GM21723 (cell line): ENCODE results near the gene FOXP1.

Source experiments
- ATAC-seq: cut with Tn5 transposase; IDR thresholded peaks from one replicate; pipeline ENCODE4 v1.9.1; 2021; ENCODE audit warnings: mild to moderate bottlenecking, moderate library complexity; ENCODE audit not compliant: unreplicated experiment

FOXP1 gene

DNA sequence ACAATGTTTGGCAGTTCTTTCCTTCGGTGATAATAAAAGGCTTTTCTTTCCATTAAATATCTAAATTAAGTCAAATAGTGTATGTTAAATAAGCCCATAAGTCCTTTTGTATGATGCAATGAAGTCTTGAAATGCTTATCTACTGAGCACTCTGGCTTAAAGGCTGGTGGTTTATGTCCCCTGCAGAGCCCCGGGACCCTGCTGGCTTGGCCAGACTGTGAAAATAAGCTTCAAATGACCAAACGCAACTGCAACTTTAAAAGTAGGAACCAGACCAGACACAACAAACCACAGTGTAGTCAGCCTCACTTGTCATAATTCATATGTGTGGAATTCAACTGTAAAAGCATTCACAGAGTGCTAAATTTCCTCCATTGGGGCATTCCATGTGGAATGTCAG, 72.5 kb downstream of the FOXP1 start:
- ATAC-seq, result no peak

DNA sequence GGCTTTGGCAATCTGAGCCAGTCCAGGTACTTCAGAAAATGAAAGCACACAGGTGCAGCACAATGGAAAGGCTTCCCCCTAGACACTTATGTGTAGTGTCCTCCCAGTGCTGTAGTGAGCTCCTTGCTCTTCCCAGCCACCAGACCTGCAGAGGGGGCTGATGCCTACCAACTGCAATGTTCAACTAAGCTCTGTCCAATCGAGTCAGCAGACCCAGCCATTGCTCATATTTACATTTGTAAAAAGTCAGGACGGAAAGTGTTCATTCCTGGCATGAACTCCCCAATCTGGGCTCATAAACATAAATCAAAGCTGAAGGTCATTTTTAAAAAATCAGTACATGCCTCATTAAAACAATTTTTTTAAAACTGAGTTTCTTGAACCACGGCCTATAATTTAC, 73.0 kb downstream of the FOXP1 start:
- no peak for ATAC-seq

DNA sequence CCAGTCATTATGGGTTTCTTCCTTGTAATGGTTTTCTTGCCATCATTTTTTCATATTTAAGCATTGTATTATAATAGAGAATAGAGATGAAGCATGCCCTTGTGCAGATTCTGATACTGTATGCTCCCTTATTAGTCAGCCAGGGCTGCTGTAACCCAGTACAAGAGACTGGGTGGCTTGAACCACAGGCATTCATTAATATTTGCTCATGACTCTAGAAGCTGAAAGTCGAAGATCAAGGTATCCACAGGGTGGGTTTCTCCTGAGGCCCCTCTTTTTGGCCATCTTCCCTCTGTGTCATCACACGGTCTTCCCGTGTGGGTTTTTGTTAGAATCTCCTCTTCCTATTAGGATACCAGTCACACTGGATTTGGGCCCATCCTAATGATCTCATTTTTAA, 74.5 kb downstream of the FOXP1 start:
- ATAC-seq, result no peak

DNA sequence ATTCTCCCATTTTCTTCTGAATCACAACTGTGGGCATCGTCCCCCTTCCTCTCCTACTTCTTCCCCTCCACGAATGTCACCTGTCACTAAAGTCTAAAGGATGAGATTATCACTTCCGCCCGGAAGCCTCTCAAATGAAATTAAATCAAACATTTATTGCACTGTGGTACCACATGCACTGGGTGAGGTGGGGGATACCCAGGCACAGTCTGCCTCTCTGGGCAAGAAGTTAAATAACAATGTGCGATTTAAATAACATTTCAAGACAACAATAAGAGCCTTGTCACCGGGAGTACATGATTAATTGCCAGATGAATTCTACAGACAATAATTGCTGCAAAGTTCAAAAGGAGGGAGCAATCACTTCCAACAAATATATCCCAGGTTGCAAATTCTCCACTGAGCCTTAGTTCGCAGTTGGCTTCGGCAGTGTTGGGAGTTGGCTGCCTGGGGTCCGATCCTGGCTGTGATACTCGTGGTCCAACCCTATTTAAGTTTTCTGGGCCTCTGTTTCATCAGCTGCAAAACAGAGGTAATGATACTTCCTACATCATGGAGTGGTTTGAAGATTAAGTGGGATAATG, 77.7 kb downstream of the FOXP1 start:
- ATAC-seq, result no peak

DNA sequence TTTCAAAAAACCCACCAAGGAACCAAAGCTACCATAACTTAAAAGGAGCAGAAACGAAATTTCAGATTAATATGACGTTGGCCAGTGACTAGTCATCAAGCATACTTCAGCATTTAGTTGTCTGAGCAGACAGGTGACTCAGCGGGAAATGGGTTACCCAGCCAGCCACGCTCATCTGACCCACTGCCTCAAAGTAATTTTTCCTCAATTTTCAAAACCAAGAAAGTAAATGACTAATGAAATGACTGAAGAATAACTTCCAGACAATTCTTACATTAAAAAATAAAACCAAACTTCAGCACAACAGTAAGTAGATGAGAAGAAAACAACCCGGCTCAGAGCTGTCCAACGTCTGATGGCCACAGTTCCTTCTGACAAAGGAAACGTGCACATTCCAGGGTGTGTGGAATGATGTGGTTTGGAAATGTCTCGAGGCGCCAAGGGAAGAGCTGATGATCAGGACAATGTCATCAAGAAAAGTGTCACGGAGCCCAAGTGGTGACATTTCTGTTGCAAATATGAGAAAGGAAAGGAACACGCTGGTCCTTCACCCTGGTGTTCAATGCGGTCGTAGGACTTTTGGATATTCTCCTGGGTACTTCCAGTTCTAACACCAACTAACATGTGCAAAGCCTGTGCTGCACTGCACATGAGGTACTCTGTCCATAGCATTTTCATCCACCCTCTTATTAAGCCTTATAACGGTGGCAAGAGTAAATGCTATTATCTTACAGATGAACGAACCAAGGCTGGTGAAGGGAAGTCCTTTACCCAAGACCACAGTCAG, 79.1 kb downstream of the FOXP1 start:
- no peak for ATAC-seq

DNA sequence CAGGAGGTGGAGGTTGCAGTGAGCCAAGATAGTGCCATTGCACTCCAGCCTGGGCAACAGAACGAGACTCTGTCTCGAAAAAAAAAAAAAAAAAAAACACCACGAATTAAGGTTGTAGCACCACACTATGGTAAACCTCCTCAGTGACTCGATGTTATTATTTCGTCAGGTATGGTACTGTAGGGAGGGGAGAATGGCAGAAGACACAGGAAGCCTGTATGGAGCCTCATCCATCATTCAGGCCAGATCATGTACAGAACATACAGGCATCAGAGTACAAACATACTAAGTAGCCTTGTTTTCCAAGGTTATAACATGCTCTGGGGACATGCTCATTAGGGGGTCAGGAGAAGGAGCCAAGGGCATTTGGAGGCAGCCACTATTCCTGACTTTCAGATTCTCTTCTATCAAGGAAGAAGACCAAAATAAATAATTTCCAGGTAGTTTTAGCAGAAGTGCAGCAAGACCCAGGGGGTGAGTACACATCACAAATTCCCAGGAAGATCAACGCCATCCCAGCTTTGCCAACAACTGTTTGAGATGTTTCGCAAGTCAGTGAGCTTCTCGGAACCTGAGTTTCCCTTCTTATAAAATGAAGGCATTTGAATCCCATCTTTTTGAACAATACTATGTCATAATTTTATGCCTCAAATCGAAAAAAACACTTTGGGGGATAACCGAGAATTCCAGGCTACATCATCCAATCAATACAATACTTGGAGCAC, 79.8 kb downstream of the FOXP1 start:
- ATAC-seq, result no peak

DNA sequence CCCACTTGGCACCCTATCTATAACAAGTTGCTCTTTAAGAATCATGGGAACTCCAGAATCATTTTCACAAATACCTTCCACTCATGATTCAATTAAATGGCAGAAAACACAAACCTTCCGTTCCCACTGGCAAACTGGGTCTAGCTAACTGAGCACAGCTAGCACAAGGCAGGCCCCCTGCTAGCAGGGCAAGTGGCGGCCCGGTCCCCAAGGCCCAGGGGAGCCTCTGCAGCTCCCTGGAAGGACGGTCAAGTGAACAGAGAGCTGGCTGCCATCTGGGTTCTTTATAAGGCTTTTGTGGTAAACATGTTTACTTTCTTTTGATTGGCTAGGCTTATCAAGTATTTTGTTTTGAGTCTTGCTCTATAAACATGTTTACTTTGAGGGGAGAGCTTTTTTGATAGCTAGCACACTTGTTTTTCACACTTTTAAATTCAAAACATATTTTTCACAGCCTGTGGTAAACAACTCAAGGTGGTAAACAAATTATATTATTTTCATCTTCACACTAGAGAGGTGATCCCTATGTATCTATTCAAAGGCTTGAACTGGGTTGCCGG, 81.4 kb downstream of the FOXP1 start:
- ATAC-seq, result no peak

DNA sequence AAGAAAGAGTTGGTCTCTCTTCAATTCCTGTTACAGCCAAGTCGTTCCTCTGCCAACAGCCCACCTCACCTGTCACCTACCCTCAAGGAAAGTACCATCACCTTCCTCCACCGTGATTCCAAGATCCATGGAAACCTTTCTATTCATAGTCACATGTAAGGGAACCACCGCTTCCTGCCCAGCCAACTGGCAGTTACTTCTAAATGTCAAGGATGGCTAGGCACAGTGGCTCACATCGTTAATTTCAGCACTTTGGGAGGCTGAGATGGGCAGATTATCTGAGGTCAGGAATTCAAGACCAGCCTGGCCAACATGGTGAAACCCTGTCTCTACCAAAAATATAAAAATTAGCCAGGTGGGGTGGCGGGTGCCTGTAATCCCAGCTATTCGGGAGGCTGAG, 82.8 kb downstream of the FOXP1 start:
- ATAC-seq, result no peak

DNA sequence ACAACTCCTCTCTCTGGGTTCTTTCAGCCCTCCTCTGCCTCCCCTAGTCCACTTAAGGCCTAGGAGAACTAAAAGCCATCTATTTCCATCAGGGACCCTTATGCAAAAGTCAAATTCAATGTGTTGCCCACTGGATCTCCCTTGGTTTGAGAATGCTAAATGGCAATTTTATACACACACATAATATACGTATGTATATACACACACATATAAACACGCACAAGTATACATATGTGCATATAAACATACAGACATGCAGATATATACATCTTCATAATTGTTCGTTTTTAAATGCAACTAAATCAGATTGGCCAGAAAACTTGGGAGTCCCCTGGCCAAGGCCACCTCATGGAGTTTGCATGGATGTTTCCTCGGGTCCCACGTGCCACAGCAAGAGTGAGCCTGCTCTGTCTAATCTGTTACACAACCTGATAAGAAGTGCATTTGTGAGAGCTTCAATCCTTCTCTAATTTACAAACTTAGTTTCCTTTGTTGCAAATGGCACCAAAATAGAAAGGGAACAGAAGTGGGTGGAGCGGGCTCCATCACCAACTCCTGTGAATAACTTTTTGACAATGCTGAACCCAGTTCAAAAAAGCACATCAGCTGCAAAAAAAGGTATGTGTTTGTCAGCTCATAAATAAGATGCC, 84.2 kb downstream of the FOXP1 start:
- ATAC-seq, result no peak

DNA sequence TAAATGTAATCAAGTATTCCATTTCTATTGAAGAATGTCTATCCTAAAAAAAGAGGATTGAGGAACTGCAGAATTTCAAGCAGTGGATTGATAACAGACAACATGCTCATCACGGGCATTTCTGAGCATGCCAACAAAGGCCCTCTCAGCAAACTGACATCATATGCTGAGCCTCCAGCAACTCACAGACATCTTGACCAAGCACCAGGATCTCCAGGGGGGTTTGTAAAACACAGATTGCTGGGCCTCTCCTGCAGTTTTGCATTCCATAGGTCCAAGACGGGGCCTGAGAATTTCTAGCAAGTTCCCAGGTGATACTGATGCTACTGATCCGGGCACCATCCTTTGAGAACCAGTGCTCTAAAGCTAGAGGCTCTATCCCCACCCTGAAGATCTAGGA, 85.0 kb downstream of the FOXP1 start:
- no peak for ATAC-seq

DNA sequence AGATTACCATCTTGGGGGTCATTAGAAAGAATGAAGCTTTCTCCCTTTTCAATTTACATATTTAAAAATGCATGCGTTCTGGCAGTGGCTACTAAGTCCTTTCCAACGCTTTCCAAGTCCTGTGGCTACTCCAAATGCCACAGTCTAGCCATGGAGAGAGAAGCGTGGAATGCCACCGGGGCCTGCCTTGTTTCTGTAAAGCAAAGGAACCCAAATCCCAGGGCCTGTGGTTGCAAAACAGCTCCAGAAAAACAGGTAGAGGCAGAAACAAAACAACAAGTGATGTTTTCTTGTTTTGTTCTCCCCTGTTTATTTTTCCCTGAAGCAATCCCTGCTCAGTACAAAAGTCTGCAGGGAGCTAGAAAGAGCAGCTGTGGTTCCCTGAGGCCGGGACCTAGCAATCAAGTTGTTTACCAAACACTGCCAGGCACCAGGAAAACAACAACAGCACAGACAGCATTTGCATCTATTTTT, 85.5 kb downstream of the FOXP1 start:
- no peak for ATAC-seq

DNA sequence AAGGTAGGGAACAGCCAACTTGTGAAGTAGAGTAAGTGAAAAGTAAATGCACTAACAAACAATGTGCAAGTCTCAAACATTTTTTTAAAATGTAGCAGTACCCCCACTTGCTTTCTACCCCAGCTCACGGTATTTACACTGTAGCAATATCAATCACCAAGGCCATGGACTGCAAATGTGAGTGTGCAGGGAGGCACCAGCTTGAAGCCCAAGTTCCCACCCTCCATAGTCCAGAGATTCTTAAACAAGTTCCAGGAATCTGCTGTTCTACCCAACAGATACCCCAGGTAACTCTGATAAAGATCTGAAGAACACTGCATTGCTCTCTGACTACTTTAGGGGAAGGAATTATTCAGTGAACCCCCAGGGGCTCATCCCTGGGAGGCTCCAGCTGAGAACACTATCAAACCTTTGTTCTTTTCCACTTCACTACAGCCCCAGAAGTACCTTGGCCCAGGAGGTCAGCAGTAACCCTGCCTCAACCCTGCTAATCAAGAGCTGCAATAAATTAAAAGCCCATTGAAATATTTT, 86.1 kb downstream of the FOXP1 start:
- ATAC-seq, result no peak

DNA sequence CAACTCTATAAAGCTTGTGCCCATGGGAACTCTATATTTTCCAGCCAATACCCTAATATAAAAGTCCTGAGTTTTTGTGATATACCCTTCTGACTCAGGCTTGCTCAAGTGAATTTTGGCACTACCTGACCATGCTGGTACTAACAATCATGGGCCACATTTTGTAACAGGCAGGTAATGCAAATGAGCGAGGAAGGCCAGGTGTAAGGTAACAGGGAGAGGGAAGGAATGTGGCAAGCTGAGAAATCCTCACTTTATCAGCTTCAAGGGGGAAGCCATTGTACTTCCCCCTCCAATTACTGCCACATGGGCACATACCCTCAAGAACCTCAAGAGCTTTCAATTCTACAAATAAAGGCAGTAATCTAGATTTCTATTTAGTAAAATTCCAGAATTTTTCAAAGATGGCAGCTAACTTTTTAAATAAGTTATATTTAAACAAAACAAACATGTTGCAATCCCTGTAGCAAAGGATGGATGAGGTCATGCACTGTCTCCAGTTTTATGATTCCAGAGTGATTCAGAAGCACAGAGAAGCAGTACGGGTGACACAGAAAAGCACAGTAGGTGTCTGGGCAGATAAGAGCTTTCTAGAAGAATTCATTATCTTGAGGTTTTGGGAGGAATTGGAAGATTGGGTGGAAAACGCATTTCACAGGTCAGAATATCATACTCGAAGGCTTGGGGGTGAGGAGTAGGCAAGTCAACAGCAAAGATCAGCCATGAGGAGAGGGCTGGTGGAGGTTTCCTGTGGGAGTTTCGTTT, 87.6 kb downstream of the FOXP1 start:
- no peak for ATAC-seq

DNA sequence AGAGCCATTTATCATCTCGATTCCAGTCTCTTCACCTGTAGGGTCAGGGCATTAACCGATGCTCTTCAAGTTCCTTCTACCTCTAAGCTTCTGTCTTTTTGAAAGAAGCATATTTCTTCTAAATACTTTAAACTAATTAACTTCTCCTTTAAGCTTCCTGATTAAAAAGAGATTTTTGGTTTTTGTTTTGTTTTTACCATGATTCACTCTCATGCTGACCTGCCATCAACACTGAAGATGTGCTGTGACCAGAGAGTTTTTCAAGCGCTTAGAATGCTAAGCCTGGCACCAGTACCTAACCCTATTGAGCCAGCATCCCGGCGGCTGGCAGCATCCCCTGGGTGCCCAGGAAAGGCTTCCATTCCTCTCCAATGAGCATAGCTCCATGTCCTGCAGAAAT, 89.3 kb downstream of the FOXP1 start:
- ATAC-seq, result no peak

DNA sequence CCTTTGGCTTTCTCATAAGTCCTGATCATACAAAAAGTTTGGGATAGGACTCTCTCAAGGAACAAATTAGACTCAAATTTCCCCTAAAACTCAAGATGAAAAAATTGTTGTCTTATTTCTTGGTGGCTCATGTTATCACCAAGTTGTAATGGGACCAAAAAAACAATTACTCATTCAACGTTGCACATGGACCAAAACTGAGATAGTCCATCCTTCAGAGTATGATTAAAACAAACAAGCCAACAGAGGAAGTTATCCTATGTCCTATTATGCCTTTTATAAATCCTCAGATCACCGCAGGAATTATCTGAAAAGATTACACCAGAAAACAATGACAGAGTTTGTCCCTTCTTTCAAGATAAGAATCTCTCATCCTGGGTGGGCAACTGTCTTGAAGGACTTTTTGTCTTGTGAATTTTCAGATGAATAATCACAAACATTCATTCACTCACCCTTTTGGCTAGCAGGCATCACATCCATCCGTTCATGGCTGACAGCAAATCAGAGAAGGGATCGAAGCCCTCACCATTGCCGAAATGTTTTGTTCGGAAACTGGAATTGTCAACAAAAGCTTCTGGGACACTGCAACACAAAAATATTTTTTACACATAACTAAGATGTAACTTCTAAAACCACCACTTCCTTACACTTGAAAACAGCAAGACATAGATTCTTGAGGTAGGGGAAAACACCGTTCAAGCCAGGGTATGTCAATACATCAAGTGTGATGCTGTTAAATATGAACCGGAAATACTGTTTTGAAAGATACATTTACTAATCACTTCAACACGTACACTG, 90.4 kb downstream of the FOXP1 start:
- ATAC-seq, result no peak

DNA sequence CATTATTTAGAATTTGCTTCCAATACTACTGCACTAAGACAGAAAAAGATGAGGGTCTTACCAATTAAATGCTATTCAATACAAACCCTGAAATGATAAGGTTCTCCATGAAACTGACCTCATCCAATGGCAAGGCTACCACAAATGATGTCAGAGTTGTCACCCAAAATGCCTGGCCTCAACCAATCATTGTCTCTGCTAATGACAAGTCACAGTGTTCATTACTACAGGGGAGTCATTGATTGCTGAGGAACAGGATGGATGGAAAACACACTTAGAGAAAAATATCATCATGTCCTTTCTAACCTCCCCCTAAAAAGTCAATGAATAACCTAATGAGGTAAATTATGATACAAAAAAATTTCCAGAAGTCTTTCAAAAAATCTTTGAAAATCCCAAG, 91.0 kb downstream of the FOXP1 start:
- ATAC-seq, result no peak

DNA sequence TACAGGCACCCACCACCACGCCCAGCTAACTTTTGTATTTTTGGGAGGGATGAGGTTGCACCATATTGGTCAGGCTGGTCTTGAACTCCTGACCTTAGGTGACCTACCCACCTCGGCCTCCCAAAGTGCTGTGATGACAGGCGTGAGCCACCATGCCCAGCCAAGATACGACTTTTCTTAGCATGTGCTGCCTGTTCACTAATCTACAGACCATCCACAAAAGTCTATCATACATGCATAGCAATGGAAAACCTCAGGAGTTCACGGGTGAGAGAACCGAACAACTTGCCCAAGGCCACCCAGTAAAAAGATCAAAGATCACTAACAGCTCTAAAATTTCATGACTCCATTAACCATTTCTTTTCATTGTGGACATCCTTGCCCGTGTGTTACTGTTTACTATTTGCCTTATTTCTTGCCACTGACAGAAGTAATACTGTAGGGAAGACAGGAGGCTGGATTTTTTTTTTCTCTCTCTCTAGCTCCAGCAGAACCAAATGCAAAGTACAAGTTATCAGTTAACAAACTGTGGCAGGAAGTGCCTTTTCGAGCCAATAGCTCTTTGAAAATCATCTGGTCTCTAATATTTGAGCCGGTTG, 92.3 kb downstream of the FOXP1 start:
- no peak for ATAC-seq

DNA sequence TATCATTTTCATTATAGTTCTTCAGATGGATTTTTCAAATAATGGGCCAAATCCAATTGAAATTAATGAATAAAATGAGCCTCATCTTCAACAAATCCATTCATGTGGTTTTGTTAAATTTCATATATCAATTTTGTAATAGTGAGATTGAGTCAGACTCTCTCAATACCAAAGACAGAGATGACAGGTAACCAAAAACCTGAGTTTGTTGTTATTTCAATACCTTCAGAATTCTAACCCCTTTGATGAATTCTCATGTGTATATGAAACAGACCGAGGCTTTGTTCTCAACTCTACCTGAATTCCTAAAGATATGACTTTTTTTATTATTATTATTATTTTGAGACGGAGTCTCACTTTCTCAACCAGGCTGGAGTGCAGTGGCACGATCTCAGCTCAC, 92.8 kb downstream of the FOXP1 start:
- ATAC-seq, result no peak

DNA sequence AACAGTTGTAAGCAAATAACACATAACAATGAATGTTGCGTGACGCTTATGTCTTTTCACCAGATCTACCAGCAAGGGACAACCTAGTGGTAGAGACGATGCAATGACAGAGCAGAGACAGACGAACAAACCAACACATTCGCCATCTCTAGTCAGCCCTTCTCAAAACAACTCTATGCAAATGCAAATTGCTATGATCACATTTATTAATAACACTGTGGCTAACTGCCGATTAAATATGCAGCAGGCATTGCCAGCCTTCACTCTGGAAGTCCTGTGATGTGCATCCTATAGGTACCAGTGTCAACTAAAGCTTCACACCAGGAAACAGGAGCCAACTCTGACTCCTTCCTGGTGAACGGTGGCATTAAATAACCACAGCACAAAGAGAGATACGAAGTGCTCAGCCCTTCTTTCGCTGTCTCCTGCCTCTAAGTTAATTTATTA, 94.2 kb downstream of the FOXP1 start:
- ATAC-seq, result no peak
